Activated CD4-positive, alpha-beta T cell treated with anti-CD3 and anti-CD28 coated beads for 24 hours (primary cell): Measurements from ENCODE around the gene WDR46.
"Not testable (repeated sequence)": the region's sequence is repeated elsewhere in the genome, so short reads cannot be mapped to it uniquely, and the experiment has no call there.

Source experiments
- DNase-seq, 2 donors: peaks; one replicate each; pipeline ENCODE4 v3.0.0-alpha.2; 2020; ENCODE audit warnings: low read depth in 2 of 2

The WDR46 gene

DNA sequence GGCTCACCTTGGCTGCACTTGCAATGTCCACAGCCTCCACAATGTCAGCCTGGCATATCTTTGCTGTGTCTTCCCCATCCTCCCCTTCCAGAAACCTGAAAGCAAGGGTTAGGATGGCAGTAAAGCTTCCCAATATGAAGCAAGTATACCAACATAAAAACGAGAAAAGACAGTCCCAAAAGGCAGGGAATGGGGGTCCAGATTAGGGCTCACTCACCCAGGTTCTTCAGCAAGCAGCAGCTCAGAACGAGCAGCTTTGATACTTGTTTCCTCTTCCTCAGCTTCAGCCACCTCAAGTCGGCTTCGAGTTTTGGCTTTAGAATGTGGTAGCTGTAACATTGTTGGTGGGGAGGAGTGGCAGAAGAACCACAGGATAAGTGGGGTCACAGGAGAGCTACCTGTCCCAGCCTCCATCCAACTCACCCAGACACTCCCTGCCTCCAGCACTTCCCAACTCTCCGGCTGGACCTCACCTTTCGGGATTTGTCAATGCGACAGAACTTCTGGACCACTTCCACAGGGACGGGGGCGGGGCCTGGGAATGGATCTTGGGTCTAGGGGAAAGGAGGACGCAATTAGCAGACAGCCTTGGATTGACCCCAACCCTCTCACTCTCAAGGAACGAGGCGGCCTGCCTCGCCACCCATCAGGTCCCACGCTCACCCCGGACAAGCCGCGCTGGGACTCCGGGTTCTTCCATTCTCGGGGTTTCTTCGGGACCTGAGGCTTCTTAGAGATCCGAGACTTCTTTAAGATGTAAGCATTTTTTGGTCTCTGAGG, 708 bp downstream of the WDR46 start:
- DNase-seq: no peak

DNA sequence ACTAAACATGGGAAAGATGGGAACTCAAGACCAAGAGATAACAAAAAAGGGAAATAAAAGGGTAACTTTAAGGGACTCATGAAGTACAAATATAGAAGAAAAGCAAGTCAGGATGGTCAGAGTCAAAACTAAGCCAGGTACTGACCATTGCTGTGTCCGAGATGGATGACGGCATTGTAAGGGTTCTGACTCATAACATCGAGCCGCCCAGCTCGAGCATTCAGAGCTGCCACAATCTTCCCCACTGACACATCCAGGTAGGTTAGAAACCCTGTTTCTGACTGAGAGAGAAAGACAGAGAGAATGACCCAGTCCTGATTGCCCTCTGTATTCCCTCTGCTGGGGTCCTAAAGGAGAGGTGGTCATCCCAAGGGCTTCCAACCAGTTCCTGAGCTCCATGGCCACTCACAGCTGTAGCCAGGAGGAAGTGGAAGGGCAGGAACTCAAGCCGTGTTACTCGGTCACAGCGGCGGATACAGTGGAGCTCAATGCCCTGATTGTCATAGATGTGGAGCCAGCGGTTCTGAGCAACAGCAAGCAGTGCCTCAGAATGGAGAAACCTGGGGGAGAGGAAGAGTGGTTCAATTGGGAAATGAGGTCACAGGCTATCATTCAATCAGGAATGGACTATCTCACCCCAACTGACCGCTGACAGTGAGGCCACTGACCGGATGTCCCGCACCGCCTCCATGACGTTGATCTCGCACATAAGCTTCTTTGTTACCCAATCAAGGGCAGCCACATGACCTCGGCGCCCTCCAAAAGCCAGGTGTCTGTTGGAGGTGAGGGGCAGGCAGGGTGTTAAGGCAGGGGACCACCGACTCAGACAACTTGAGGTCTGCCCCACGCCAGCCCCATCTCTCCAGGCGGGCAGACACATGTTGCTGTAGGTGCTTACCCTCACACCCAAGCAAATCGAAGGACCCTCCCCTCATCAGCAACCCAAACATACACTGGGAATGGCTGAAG, 1.8 kb downstream of the WDR46 start:
- no peak for DNase-seq

DNA sequence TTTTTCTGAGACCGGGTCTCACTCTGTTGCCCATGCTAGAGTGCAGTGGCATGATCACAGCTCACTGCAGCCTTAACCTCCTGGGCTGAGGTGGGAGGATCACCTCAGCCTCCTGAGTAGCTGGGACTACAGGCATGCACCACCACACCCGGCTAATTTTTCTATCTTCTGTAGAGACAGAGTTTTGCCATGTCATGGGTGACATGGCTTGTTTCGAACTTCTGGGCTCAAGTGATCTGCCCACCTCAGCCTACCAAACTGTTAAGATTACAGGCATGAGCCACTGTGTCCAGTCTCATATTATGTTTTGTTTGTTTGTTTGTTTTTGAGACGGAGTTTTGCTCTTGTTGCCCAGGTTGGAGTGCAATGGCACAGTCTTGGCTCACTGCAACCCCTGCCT, 3.8 kb downstream of the WDR46 start:
- not testable (repeated sequence) for DNase-seq

DNA sequence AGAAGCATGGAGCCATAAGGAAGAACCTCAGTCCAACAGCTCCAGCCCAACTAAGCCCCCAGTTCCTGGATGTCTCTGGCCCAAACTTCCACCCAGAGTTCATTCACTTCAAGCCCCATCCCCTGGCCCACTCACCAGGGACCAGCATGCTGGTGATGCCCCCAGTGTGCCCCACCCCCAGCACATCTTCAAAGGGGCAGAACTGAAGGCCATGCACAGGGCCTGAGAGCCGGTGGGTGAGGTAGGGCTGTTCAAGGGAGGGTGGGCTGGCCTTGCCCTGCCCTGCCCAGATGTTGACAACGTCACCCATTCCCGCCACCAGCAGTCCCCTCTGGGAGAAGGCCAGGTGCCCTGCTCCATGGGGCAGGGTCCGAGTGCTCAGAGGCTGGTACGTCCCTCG, 8.5 kb downstream of the WDR46 start:
- no peak for DNase-seq

DNA sequence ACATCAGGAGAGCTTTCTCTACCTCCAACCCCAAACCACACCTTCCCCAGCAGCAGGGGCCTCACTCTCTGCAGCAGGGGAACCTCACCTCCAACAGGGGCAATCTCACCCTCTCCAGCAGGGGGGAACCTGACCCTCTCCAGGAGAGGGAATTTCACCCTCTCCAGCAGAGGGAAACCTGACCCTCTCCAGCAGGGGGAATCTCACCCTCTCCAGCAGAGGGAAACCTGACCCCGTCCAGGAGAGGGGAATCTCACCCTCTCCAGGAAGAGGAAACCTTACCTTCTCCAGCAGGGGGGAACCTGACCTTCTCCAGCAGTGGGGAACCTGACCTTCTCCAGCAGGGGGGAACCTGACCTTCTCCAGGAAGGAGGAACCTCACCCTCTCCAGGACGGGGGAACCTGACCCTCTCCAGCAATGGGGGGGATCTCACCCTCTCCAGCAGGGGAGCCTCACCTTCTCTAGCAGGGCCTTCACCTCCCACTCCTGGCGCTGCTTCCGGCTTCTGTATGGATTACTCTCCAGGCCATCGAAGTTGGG, 9.0 kb downstream of the WDR46 start:
- no peak for DNase-seq

DNA sequence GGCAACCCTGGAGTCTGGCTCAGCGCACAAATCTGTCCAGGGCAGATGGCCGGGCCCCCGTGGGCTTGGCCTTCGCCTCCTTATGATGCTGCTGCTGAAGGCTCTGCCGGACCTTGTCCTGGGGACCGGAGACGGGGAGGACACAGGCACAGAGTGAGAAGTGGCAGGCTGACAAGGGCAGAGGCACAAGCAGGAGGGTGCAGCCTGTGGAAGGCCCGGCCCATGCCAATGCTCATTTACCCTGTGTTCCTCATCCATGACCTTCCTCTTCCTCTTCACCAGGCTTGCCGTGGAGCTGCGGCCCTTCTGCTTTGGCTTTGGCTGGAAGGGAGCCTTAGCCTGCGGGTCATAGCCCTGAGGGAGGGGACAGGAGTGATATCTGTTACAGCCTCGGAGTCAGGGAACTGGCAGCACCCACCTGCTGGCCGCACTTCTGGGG, 9.8 kb downstream of the WDR46 start:
- no peak for DNase-seq

DNA sequence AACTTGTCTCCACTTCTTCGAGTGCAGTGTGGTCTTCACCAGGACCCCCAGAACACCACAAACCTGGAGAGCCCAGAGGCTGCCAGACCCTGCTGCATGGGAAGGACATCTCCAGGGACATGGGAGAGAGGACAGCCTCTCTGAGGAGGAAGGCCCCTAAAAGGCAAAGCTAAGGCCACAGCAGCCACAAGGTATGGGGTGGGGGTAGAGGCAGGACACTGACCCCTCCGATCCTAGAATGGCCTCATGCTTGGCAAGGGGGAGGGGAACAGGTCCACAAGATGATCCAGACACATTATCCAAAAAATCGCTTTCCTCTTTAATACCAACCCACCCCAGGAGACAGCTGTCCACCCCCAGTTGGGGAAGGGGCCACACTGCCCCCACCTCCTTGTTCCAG, 10.2 kb downstream of the WDR46 start:
- DNase-seq: no peak

DNA sequence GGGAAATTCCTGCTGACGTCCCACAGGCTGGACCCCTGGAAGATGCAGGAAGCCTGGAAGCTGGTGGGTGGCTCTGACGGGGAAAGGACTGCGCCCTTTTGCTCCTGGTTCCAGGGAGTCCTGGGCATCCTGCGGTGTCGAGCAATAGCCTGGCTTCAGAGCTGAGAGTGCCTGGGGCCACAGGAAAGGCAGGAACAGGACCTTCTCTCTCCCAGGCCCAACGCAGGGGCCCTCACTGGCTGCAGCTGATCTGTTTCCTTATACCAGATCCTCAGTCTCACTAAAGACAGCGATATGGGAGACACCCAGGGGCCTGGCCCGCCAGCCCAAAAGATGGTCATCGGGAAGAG, 10.7 kb downstream of the WDR46 start:
- DNase-seq: no peak

DNA sequence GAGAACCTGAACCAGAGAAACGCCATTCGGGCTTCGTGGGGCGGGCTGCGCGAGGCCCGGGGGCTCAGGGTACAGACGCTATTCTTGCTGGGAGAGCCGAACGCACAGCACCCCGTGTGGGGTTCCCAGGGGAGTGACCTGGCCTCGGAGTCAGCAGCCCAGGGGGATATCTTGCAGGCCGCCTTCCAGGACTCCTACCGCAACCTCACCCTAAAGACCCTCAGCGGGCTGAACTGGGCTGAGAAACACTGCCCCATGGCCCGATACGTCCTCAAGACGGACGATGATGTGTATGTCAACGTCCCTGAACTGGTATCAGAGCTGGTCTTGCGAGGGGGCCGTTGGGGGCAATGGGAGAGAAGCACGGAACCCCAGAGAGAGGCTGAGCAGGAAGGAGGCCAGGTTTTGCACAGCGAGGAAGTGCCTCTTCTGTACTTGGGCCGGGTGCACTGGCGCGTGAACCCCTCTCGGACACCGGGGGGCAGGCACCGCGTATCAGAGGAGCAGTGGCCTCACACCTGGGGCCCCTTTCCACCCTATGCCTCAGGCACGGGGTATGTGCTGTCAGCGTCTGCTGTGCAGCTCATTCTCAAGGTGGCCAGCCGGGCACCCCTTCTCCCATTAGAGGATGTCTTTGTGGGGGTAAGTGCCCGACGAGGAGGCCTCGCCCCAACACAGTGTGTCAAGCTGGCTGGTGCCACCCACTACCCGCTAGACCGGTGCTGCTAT, 11.2 kb downstream of the WDR46 start:
- DNase-seq: no peak

DNA sequence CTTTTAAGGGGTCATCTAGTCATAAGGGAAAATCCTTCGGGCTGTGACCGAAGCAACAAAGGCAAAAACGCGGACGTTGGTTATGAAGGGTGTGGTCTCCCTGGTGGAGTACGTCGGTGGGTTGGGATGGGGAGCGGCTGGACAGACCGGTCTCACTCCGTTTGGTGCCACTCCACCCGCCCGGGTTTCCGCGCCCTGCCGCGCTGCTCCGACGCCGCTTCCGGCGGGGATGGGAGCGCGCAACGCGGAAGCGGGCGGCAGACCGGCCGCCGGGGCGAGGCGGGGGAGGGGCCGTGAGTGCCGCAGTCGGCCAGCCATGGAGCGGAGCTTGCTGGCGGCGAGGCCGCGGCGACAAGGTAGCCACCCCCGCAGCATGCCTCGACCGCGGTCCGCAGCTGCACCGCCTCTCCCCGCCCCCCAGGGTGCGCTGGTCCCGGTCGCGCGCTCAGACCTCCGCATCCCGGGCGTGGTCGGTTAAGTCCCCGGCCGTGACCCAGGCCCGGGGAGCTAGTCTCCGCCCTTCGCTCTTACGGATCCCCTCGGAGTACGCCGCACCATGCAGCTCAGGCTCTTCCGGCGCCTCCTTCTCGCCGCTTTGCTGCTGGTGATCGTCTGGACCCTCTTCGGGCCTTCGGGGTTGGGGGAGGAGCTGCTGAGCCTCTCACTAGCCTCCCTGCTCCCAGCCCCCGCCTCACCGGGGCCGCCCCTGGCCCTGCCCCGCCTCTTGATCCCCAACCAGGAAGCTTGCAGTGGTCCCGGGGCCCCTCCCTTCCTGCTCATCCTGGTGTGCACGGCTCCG, 12.0 kb downstream of the WDR46 start, which contains the start of gene B3GALT4:
Gene B3GALT4, plus strand, starts transcription at position 260 of the 799 bp plus-strand sequence. Its CDS starts 297 bp downstream, at position 557.
- DNase-seq: peak; percentile 61 to 75

DNA sequence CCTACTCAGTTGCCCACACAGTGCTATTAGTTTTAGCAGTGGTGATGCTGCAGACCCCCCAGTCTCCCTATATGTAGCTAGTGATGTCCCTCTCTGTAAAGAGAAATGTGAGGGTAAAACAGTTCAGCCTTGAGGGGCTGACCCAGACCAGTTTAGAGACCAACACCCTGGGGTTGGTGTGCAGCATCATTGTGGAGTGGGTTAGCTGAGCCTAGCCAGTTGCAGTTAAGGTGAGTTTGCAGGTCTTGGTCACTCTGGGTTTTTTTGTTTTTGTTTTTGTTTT, 12.5 kb downstream of the WDR46 start:
- DNase-seq: no peak

DNA sequence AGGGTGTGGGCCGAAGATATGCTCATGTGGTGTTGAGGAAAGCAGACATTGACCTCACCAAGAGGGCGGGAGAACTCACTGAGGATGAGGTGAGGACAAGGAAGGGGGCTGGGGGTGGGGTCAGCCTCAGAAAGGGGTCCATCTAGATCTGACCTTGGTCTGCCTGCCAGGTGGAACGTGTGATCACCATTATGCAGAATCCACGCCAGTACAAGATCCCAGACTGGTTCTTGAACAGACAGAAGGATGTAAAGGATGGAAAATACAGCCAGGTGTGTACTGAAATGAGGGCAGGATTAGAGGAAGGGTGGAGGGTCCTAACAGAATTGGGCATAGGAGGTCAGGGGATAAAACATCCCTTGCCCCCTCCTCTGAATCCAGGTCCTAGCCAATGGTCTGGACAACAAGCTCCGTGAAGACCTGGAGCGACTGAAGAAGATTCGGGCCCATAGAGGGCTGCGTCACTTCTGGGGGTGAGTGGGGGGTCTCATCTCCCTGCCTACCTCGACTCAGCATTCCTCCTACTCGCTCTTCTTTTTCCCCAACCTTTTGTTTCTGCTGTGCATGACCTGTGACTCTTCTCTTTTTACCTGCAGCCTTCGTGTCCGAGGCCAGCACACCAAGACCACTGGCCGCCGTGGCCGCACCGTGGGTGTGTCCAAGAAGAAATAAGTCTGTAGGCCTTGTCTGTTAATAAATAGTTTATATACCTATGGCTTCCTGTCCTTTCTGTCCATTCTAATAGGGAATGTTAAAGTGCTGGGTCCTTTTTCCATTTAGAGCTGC, 13.1 kb downstream of the WDR46 start:
- DNase-seq: not testable (repeated sequence)

DNA sequence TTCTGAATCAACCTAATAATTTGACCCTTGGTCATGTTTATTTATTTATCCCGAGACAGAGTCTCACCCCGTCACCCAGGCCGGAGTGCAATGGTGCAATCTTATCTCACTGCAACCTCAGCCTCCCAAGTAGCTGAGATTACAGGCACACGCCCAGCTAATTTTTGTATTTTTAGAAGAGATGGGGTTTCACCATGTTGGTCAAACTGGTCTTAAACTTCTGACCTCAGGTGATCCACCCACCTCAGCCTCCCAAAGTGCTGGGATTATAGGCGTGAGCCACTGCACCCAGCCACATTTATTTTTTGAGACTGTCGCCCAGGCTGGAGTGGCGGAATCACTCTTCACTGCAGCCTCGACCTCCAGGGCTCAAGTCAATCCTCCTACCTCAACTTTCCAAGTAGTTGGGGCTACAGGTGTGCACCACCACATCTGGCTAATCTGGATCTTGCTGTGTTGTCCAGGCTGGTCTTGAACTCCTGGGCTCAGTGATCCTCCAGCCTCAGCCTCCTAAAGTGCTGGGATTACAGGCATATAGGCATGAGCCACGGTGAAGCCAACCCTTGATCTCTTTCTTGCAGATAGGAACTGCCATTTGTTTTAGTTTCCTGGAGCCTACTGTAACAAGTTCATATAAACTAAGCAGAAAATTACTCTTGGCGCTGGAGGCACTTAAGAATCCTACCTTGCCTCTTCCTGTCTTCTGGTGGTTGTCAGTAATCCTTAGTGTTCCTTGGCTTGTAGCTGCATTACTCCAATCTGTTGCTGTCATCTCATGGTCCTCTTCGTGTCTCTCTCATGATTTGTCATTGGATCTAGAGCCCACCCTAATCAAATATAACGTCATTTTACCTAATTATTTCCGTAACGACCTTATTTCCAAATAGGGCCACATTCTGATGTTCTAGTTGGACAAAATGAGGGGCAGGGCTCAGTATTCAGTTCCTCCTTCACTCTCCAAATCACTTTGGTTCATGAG, 14.8 kb downstream of the WDR46 start:
- no peak for DNase-seq

DNA sequence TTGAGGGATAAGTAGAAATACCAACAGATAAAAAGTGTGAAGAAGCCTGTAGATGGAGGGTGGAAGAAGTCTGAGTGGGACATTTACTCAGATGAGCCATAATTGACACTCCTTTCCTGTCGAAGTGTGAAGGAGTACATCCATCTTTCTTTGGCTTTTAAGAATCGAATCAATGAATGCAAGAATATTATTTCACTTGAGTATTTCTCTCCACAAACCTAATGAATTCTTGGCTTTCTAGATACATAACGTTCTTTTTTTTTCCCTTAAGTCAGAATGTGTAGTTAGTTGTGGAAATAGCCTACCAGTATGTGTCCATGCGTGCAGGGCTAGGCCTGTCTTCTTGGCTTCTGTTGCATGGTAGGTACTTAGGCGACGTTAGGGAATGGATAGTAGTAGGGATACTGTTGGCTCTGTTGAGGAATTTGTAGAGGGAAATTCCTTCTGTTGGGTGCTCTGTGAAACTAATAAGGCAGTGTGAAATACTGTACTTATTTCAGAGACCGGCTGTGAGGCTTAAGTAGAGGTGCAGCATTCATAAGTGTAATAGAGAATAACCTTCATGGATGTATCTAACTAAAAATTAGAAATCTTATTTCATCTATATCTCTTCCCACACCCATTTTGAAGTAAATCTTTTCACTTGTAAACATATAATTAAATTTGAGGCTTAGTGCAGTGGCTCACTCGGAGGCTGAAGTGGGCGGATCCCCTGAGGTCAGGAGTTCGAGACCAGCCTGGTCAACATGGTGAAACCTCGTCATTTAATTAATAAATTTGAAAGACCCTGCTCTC, 15.7 kb downstream of the WDR46 start:
- DNase-seq: no peak

DNA sequence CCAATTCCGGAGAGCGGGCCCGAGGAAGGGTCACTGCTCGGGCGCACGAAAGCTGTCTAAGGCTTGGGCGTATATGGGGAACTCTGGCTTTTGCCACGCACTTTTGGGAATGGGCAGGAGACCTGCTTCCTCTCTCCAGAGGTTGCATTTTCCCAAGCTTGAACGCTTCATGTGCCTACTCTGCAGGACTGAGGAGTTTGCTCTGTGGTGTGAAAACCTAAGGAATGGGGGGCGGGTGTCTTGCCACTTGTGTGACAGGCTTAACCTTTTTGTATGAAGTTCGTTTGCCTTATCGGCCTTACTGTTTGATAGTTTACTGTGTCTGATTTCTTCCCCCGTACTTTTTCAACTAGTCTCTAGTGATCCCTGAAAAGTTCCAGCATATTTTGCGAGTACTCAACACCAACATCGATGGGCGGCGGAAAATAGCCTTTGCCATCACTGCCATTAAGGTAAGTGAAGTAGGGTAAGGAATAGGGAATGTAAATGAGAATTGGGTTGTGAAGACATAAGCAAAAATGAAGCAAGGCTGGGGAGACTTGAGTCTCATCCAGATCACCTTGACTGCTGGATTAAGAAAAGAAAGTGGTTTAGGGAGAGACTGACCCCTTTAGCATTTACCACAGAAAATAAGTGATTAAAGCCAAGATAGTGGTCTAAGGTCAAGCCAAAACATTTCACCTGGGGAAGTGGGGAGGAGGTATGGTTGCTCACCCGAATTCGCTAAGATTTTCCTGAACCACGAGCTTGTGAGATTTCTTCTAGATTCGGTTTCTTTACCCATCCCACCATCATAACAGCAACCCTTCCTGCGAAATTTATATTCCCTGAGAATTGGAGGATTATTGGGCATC, 16.5 kb downstream of the WDR46 start:
- DNase-seq: no peak

DNA sequence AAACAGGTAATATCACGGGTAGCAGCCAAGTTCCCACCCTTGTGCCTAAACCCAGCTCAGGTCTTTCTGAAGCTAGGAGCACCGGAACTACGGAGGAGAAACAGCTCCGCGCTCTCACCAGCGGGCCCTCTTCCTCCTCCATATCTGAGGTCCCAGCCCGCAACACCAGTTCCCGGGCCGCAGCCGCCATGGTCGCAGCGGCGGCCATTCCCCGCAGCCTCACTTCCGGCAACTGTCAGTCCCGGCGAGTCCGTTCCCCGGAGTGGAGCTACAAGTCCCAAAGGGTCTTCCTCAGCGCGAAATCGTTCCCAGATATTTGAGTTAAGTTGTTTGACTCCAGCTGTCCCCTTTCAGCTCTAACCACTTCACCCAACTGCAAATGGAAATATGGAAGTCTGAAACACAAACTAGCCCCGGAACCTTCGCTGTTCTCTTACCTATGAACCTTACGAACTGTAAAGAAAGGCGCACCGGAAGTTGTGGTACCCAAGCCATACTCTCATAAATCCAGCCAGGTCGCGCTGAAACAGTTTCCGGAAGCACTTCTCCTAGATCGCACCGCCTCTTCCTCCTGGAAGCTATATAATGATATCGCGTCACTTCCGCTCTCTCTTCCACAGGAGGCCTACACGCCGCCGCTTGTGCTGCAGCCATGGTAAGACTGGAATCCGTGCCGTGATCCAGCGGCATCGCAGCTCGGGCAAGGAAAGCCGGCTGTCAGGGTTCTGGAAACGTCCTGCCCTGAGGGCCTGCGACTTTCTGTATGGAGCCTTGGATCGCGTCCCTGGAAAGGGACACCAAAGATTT, 17.4 kb downstream of the WDR46 start, which contains the start of the genes RPS18 and VPS52:
Gene RPS18, plus strand, starts transcription at position 608 of the 807 bp plus-strand sequence. Its CDS starts 45 bp downstream, at position 653.
Gene VPS52, minus strand, starts transcription at position 409 of the 807 bp plus-strand sequence. Its CDS starts 201 bp downstream, at position 208.
- peak; percentile 77 to 86 for DNase-seq
